ENCODE results near the gene IFNA2. TPM values are rescaled to one million over a fixed set of nuclear protein-coding genes. Genes with fewer than 3 reads are reported as not detected.

The IFNA2 gene
- total RNA-seq, 1 experiment from 2014 or later, result not detected

GRCh38 chr9:21413151-21413550, 28.0 kb upstream of the IFNA2 start:
- no peaks in the 10 kb centered on the region for H3F3A ChIP-seq (ENCODE audit: insufficient read depth, low read depth)
- no peaks in the 10 kb centered on the region for H4K20me1 ChIP-seq (ENCODE audit: insufficient read depth)
- TF ChIP-seq EZH2 (IDR thresholded peaks at IDR 0.05; ENCODE audit: low read depth), result no peak
- TF ChIP-seq, protein P1, sequence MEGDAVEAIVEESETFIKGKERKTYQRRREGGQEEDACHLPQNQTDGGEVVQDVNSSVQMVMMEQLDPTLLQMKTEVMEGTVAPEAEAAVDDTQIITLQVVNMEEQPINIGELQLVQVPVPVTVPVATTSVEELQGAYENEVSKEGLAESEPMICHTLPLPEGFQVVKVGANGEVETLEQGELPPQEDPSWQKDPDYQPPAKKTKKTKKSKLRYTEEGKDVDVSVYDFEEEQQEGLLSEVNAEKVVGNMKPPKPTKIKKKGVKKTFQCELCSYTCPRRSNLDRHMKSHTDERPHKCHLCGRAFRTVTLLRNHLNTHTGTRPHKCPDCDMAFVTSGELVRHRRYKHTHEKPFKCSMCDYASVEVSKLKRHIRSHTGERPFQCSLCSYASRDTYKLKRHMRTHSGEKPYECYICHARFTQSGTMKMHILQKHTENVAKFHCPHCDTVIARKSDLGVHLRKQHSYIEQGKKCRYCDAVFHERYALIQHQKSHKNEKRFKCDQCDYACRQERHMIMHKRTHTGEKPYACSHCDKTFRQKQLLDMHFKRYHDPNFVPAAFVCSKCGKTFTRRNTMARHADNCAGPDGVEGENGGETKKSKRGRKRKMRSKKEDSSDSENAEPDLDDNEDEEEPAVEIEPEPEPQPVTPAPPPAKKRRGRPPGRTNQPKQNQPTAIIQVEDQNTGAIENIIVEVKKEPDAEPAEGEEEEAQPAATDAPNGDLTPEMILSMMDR (conservative IDR thresholded peaks at IDR 0.05), result no peak
- intact Hi-C loops (cut with micrococcal nuclease; ENCODE audit: unreplicated experiment), result no loop called here
- no peaks in the 10 kb centered on the region for H3K79me2 ChIP-seq (ENCODE audit: low read depth)
- H2AFZ ChIP-seq, result no peak overlapping the region
- H3K9me3 ChIP-seq (ENCODE audit: insufficient read depth, low read depth), result no peaks in the 10 kb centered on the region
- no peaks in the 10 kb centered on the region for H3K4me1 ChIP-seq (replicated peaks; ENCODE audit: insufficient read depth)
- no peak overlapping the region for H3K27ac ChIP-seq
- CTCF ChIA-PET, result no interaction called here
- H3K9me2 ChIP-seq (ENCODE audit: insufficient read depth), result no peaks in the 10 kb centered on the region
- no peak for DNase-seq
- no peak overlapping the region for H3K4me3 ChIP-seq
- no peak overlapping the region for H3K4me2 ChIP-seq
- no peaks in the 10 kb centered on the region for H3K27me3 ChIP-seq (ENCODE audit: insufficient read depth, low read depth)
- no TSS peak for BruUV-seq (replicated peaks)
- H3K36me3 ChIP-seq (ENCODE audit: low read depth), result no peaks in the 10 kb centered on the region
- POLR2A ChIA-PET (ENCODE audit: unreplicated experiment), result no interaction called here

- no peaks in the 10 kb centered on the region for H3K36me3 ChIP-seq (ENCODE audit: low read depth)
- H3K9me3 ChIP-seq (ENCODE audit: insufficient read depth, low read depth), result no peaks in the 10 kb centered on the region
- BruUV-seq (replicated peaks), result no TSS peak
- no peaks in the 10 kb centered on the region for H3K27me3 ChIP-seq (ENCODE audit: insufficient read depth, low read depth)
- H2AFZ ChIP-seq, result no peak overlapping the region
- no peaks in the 10 kb centered on the region for H3F3A ChIP-seq (ENCODE audit: insufficient read depth, low read depth)
- H3K27ac ChIP-seq, result no peak overlapping the region
- no peaks in the 10 kb centered on the region for H3K9me2 ChIP-seq (ENCODE audit: insufficient read depth)
- H3K4me1 ChIP-seq (replicated peaks; ENCODE audit: insufficient read depth), result no peaks in the 10 kb centered on the region
- no peak overlapping the region for H3K4me2 ChIP-seq
- DNase-seq, result no peak
- POLR2A ChIA-PET (ENCODE audit: unreplicated experiment), result no interaction called here
- H4K20me1 ChIP-seq (ENCODE audit: insufficient read depth), result no peaks in the 10 kb centered on the region
- CTCF ChIA-PET, result no interaction called here
- no peak overlapping the region for H3K4me3 ChIP-seq
- TF ChIP-seq, protein P1 (conservative IDR thresholded peaks at IDR 0.05), result no peak
- no peak for TF ChIP-seq EZH2 (IDR thresholded peaks at IDR 0.05; ENCODE audit: low read depth)
- no peaks in the 10 kb centered on the region for H3K79me2 ChIP-seq (ENCODE audit: low read depth)
- intact Hi-C loops (cut with micrococcal nuclease; ENCODE audit: unreplicated experiment), result no loop called here
Observed at GRCh38 chr9:21412107-21412506, 26.9 kb upstream of the IFNA2 start.

DNA sequence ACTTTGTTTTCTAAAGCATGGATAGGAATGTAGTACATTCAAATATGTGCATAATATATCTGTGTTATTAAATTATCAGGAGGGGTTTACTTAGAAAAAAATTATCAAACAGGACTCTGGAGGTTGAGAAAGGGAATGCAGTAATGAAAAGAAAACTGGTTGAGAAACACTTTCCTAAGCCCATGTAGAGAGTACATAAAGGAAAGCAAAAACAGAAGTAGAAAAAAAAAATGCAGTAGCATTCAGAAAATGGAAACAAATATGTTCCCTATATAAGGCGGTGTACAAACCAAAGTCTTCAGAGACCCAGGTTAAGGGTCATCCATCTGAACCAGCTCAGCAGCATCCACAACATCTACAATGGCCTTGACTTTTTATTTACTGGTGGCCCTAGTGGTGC, 23.6 kb upstream of the IFNA2 start, which contains the start of gene IFNA8:
Gene IFNA8 (plus strand): TSS at position 301 of the 400 bp plus-strand sequence. CDS start 60 bp downstream, at position 361.
- intact Hi-C loops (cut with micrococcal nuclease; ENCODE audit: unreplicated experiment), result loop anchor here (5.0 kb wide), 1 partner anchor 157 kb away; no protein-coding TSS in a partner anchor
- no peaks in the 10 kb centered on the region for H3K79me2 ChIP-seq (ENCODE audit: low read depth)
- no peaks in the 10 kb centered on the region for H3K4me1 ChIP-seq (replicated peaks; ENCODE audit: insufficient read depth)
- ChIA-PET POLR2A (ENCODE audit: unreplicated experiment) (no interaction called here), CTCF (no interaction called here)
- no TSS peak for BruUV-seq (replicated peaks)
- H4K20me1 ChIP-seq (ENCODE audit: insufficient read depth), result no peaks in the 10 kb centered on the region
- H3K4me2 ChIP-seq, result no peak within 1 kb of the TSS
- no peak within 1 kb of the TSS for H3K4me3 ChIP-seq
- TF ChIP-seq, protein P1 (conservative IDR thresholded peaks at IDR 0.05), result no peak
- no peak for TF ChIP-seq EZH2 (IDR thresholded peaks at IDR 0.05; ENCODE audit: low read depth)
- H3K36me3 ChIP-seq (ENCODE audit: low read depth), result no peaks in the 10 kb centered on the region
- H2AFZ ChIP-seq, result no peak within 1 kb of the TSS
- no peaks in the 10 kb centered on the region for H3F3A ChIP-seq (ENCODE audit: insufficient read depth, low read depth)
- H3K27me3 ChIP-seq (ENCODE audit: insufficient read depth, low read depth), result no peaks in the 10 kb centered on the region
- H3K9me3 ChIP-seq (ENCODE audit: insufficient read depth, low read depth), result no peaks in the 10 kb centered on the region
- no peaks in the 10 kb centered on the region for H3K9me2 ChIP-seq (ENCODE audit: insufficient read depth)
- no peak within 1 kb of the TSS for H3K27ac ChIP-seq
- DNase-seq, result no peak
